CD4-positive, alpha-beta T cell treated with Interferon gamma for 1 hour (primary cell): Measurements from ENCODE around the gene IGF2BP1.
"Not testable (repeated sequence)": the region's sequence is repeated elsewhere in the genome, so short reads cannot be mapped to it uniquely, and the experiment has no call there.

Source experiments
- DNase-seq: peaks from one replicate; pipeline ENCODE4 v3.0.0-alpha.2; 2020

The IGF2BP1 gene

GRCh38 chr17:48995974-48996721 is 1.0 kb upstream of the IGF2BP1 start:
- DNase-seq = no peak

DNA sequence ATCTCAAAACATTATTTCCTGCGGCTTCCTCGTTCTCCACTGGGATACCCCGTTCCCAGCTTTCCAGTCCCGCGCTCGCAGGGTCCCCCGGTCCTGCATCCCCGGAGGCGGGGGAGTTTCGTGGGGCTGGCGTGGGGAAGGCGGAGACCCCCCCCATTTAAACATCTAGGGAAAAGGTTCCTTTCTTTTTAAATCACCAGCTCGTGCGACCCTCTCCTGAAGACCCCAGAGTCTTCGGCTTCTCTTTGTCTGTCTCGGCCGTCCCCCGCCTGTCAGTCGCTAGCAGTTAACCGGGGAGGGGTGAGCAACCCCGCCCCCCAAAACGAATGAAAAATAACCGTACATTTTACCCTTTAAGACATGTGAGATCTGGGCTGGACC is 473 bp upstream of the IGF2BP1 start:
- DNase-seq = no peak

GRCh38 chr17:48997827-48998586 is 822 bp downstream of the IGF2BP1 start:
- DNase-seq = no peak

DNA sequence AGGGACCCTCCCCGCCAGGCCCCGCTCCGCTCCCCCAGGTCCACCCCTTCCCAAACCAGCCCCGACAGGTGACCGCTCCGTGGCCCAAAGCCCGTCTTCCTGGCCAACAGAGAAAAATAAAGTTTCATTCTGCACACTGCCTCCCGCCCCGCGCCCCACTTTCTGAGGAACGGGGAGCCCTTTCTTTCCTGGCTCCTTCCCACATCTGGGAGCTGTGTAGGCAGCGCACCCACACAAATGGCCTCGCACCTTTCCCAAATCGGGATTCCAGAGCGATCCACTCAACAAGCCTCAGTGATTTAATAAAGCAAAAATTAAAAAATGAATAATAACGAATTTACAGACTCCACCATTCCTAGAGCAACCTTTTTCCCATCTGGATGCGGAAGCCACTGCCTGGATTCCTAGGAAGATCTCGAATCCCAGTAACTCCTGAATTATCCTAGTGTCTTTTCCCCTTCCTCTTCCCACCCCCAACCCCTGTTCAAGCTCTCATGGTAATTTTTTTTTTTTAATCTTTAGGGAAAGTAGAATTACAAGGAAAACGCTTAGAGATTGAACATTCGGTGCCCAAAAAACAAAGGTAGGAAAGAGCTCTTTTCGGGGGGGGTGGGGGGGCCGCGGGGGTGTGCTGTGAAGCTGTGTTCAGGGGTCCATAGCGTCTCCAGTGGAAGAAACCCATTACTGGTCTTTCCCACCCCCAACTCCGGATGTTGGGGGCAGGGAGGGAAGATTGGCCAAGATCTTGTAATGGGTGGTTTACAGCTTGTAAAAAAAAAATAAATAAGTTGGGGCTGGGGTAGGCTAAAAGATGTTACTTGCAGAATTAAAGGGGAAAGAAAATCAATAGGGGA is 1.6 kb downstream of the IGF2BP1 start:
- no peak for DNase-seq

- DNase-seq = no peak
Observed at GRCh38 chr17:49000943-49001342, 3.8 kb downstream of the IGF2BP1 start.

GRCh38 chr17:49001671-49002070 is 4.5 kb downstream of the IGF2BP1 start:
- no peak for DNase-seq

DNA sequence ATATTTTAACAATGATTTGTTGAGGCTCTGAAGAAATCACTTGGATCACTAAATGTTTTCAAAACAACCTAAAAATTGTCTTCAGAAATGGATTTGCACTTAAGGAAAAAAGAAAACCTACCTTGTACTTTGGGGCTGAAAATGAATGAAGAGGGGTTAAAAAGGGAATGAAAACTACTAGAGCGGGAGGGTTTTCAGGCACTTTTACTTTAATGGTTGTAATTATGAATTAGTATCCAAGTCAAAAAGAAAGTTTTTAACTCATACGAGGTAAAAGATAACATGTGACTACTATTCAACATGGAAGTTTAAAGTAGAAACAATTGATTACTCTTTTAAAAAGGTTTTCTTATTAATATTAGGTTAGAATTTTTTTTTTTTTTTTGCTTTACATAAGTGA is 5.1 kb downstream of the IGF2BP1 start:
- no peak for DNase-seq

DNA sequence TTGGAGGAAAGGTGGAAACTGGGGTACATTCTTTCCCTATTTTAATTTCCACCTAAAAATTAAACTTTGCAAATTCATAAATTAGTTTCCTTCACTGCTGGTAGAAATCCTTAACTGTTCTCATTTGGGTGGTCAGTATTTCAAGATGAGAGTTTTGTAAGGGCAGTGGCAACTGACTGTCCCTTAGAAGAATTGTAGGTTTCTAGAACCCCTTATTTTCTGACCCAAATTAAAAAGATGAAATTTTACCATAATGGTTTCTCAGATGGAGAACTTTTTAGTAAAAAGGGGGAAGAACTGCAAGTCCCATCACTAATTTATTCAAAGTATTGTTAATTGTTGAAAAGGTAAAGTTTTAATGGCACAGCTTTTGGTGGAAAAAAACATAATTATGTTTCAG is 5.6 kb downstream of the IGF2BP1 start:
- no peak for DNase-seq

GRCh38 chr17:49003557-49004511 is 6.6 kb downstream of the IGF2BP1 start:
- no peak for DNase-seq

DNA sequence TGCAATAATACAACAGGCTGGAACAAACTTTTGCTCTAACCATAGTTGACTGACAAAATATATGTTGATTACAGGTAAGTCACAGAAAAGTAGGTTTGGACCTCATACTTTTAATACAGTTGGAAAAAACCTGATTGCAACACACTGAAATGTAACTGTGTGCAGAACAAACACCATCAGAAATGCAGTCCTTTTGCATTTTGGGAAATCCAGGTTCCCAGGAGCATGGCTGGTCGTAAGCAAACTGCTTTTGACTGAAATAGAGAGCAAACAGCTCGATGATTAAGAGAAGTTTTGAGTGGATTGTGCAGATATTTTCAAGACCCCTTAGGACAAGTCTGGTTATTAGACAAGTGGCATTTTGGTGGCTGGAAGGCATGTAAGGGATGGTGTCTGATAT is 8.0 kb downstream of the IGF2BP1 start:
- DNase-seq = no peak

DNA sequence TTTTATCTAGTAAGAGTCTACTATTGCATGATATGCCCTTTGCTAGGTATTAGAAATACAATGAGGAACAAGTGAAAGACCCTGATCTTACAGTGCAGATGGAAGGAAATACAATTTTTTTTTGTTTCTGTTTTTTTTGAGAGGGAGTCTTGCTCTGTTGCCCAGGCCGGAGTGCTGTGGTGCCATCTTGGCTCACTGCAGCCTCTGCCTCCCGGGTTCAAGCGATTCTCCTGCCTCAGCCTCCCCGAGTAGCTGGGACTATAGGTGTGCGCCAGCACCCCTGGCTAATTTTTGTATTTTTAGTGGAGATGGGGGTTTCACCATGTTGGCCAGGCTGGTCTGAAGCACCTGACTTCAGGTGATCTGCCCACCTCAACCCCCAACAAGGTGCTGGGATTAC is 11.7 kb downstream of the IGF2BP1 start:
- DNase-seq = not testable (repeated sequence)

DNA sequence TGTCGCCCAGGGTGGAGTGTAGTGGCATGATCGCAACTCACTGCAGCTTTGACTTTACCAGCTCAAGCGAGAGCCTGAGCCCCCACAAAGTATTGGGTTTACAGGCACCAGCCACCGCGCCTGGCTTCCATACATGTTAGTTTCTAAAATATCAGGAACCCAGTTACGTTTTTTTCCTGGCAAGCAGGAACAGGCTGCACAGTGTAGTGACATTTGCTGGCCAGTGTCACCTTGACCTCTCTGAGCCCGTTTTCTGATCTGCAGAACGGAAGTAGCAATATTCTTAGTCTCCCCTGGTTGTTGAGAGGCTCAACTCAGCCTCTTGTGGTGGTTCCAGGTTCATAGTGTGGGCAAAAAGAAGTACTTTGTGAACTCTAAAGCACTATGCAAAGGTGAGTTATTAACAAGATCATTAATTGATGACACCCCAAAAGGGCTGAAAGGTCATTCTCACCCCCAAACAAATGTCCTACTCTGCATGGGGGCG is 15.6 kb downstream of the IGF2BP1 start:
- DNase-seq = no peak

GRCh38 chr17:49013311-49014213 is 16.4 kb downstream of the IGF2BP1 start:
- DNase-seq = no peak

DNA sequence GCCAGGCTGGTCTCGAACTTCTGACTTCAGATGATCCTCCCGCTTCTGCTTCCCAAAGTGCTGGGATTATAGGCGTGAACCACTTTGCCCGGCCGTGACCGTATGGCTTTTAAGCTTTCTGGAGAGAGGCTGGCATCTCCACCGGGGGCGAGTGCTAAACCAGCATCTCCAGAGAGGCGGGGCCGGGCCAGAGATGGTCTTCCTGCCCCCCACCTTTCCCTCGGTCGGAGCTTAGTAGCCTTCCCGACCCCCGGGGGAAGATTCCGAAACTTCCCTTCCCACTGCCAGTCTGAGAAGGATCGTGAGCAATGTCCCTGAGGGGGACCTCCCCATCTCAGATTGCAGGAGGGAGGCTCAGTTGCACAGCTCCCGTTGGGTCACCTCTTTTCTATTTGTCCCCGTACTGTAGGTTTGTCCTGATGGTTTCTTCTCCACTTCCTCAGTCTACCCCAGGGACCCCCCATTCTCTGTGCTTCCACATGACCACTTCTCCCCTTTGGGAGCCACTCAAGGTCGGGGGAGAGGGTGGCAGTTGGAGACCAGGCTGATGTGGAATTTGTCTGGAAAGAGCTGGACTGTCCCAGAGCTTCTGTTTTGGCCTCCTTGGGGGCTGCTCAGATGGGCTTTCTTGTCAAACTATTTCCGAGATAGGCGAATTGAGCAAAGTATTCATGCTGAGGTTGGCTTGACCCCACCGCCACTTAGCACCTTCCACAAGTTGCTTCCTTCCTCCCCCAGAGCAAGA is 18.2 kb downstream of the IGF2BP1 start:
- DNase-seq = no peak

DNA sequence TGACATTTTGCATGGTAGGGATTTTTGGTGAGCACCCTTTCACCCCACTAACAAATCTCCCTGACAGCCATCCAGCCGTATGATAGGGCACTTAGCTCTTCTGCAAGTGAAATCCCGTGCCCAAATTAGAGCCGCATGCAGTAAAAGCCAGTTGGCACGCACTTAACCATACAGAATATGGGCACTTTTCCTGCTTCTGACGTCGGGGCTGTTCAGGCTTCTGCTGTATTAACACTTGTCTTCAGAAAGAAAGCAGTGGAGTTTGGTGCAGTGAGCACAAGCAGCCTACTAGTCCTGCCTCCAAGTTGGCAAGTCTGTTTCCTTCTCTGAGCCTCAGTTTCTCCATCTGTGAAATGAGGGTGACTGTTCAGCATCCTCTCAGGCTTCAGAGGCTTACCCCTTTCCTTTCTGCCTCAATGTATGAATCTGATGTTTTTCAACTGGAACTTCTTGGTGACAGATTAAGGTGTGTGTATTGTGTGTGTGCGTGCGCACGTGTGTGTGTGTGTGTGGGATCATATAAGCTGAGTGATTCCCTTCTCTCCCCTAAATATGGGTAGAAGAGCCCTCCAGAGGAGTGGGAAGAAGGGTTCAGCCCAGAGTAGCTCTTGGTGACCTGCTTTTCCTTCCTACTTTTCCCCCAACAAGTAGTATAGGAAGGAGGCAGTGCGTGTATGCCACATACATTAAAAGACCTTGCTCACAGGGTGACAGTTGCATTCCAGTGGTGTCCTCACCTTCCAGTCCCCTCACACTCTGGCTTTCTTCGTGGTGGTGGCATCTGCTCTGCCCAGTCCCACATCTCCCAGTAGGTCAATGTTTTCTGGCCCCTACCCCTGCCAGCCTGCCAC is 19.0 kb downstream of the IGF2BP1 start:
- DNase-seq = no peak

- DNase-seq = no peak
Observed at GRCh38 chr17:49016775-49017463, 19.7 kb downstream of the IGF2BP1 start.

GRCh38 chr17:49018116-49018612 is 21.0 kb downstream of the IGF2BP1 start:
- no peak for DNase-seq

DNA sequence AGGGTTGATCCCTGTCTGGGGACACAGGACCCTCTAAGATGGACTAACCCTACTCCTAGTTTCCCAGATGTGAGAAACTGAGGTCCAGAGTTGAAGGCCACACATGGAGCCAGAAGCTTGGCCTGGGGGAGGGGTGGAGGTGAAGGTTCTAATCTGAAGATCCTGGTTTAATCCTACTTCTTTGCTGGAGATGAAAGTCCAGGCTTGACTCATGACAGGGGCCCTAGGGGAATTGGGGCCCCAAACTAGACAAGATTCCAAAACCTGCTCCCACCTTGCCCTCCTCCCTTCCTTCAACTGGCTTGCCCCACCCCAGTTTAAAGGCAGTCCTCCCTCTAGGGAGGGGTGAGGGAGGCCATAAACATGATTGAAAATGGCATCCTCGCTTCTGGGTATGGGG is 21.6 kb downstream of the IGF2BP1 start:
- DNase-seq = no peak

DNA sequence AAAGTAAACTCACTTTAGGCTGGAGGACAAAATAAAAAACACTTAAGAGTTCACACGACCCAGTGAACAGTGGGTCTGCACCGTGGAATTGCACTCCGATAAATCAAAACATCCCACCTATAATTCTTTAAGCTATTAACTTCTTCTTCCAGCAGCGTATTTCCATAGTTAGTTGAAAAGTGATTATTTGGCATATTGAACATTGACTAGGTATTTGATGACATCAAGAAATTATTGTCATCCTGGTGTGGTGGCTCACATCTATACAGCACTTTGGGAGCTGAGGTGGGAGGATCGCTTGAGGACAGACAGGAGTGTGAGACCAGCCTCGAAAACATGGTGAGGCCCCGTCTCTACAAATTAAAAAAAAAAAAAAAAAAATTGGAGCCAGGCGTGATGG is 23.4 kb downstream of the IGF2BP1 start:
- DNase-seq = no peak
